ENCODE measurements around the gene CFAP77.
"Not testable (repeated sequence)": the region's sequence is repeated elsewhere in the genome, so short reads cannot be mapped to it uniquely, and the experiment has no call there.

CFAP77 gene

GRCh38 chr9:132552041-132552440 lies 142.0 kb downstream of the CFAP77 start:
- DNase-seq: no peak

DNA sequence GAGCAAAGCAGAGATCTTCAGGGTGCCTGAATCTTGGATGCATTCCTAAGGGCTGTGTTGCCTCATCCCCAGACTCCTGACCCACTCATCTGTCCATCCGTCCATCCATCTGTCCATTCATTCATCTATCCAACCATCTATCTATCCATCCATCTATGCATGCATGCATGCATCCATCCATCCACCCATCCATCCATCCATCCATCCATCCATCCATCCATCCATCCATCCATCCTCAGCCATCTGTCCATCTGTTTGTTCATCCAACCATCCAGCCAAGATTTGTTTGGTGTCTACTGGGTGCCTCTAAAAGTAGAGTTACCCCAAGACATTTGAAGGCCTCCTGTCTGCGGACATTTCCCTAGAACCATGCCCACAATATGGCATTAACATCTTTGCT lies 144.7 kb downstream of the CFAP77 start:
- DNase-seq: no peak

GRCh38 chr9:132555528-132555927 lies 145.5 kb downstream of the CFAP77 start:
- no peak for DNase-seq

- DNase-seq: no peak
Observed at GRCh38 chr9:132556235-132556634, 146.2 kb downstream of the CFAP77 start.

DNA sequence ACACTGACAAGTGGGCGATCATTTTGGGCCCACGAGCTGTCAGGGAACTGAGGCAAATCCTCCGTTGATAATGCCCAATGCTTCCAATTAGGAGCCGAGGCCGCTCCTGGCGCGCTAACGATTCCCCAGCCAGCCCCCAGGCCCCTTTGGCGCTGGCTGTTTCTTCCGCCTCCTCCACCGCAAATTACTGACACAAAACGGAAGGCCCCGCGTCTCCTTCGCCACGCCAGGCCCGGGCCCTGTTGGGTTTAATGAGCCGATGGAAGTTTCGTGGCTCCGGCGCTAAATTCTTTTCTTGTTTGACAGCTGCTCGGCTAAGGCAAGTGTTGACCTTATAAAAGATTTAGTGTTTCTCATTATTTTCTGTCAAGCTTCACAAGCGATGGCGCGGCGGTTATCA lies 146.7 kb downstream of the CFAP77 start:
- DNase-seq: no peak

- DNase-seq: no peak
Observed at GRCh38 chr9:132557159-132557558, 147.1 kb downstream of the CFAP77 start.

DNA sequence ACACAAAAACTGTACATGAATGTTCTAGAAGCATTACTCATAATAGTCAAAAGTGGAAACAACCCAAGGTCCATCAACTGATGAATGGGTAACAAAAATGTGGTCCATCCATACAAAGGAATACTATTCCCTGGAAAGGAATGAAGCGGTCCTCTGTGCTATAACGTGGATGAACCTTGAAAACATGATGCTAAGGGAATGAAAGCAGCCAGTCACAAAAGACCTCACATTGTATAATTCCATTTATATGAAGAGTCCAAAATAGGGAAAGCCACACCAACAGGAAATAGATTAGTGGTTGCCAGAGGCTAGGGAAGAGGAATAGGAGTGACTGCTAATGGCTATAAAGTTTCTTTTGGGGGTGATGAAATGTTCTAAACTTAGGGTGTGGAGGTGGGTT lies 149.7 kb downstream of the CFAP77 start:
- DNase-seq: no peak

- DNase-seq: no peak
Observed at GRCh38 chr9:132560616-132561202, 150.7 kb downstream of the CFAP77 start.

DNA sequence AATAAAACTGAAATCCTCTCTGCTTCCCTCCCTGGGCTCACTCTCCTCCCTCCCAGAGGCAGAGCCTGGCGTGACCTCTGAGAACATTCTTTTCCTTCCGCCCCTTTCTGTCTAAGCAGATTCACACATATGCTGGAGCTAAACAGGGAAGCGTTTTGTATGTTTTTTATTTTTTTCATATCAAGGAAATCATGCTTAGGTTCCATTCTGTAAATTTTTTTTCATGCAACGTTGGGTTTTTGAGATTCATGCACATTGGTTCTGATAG lies 152.2 kb downstream of the CFAP77 start:
- DNase-seq: no peak

DNA sequence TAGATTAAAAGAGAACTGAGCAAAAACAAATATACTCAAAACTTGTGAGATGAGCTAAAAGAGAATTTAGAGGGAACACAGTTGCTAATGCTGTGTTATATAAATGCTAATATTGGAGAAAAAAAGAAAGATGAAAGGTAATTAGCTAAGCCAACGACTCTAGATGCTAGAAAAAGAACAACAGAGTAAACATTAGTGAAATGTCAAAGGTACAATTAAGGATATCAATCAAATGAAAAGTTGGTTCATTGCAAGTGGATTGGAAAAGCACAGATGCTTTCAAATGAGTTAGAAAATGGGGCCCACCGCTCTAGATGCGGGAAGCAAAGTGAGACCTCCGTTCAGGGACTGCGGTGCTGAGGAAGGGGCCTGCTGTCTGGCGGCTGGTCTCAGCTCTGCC lies 154.5 kb downstream of the CFAP77 start:
- DNase-seq: no peak

- not testable (repeated sequence) for DNase-seq
Observed at GRCh38 chr9:132568787-132569186, 158.8 kb downstream of the CFAP77 start.

- no peak for DNase-seq
Observed at GRCh38 chr9:132571806-132572600, 162.0 kb downstream of the CFAP77 start.

DNA sequence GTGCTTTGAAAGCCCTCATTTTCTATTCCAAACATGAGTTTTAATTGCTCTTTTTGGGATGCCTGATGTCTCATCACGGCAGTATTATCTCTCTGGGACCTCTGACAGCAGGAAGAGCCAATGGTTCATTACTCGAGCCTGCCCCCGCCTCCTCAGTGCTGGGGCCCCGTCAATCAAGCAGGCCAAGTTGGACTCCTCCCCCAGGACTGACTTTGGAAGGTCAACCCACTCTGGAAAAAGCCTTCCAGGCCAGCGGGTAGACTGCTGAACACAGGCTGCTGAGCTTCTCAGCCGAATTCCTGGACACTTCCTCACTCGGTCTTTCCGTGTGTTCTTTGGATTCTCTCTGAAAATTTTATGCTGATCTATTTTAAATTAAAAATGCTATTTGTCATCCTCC lies 162.9 kb downstream of the CFAP77 start:
- no peak for DNase-seq

DNA sequence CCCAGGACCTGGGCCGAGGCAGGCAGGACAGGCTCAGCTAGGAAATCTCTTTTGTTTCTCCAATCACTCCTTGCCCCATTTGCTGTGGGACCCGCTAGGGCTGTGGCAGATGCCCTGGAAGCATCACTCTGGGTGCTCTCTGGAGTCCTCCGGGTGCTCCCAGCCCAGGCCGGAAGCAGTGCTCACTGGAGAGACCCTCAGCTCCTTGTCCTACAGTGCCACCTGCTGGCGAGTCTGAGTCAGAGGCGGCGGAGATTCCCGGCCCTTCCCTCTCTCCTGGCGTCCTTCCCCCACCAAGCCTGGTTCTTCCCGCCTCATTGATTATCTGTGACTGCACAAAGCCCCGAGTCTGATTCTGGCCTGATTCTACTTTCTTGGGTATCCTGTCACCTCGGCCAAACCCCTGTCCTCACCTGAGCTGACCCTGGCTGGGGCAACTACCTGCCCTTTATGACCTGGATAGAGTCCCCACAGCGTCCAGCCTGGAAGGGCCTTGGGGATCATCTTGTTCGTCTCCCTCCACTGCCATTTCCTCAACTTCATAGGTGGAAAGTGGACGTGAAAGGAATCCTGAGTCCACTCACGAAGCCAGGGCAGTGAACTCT lies 165.1 kb downstream of the CFAP77 start:
- peak; percentile 45 for DNase-seq

DNA sequence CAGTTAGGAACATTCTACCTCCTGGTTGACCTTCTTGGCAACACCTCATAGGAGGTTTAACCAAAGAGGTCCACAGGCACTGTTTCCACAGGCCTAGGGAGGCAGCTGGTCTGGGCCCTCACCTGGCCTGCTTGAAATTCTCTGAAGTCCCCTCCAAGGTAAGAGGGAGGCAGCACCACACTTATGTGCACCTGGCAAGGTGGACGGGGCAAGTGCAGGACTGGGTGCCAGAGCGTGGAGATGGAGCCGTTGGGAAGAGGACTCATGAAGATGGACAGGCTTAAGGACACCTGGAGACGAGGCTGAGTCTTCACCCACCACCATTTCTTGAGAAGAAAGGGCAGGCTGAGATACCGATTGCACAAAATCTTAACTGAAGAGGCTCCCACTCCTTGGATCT lies 165.8 kb downstream of the CFAP77 start:
- DNase-seq: no peak

- DNase-seq: no peak
Observed at GRCh38 chr9:132577119-132577518, 167.1 kb downstream of the CFAP77 start.

GRCh38 chr9:132578367-132578932 lies 168.4 kb downstream of the CFAP77 start:
- no peak for DNase-seq

GRCh38 chr9:132579427-132579798 lies 169.4 kb downstream of the CFAP77 start:
- DNase-seq: no peak

DNA sequence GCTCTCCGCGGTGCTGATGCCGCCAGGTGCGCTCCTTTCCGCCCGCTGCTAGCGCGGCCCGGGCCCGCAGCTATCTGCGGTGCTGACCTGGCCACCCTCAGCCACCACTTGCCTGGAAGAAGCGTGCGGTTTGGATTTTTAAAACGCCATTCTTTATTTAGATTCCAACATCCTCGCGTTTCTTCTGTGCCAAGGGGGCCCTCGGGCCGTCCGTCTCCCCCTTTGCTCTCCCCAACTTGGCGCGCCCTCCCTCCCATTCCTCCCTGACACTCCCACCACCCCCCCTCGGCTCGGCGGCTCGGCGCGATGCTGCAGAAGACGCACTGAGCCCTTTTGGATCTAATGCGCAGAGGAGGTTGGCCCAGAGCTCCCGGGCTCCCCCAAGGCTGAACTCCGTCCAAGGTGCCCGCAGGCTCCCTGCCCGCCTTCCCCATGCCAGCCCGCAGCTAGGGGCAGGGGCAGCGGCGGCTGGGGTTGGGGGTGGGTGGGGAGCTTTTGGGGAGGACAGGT lies 172.3 kb downstream of the CFAP77 start, which contains the start of gene BARHL1:
Gene BARHL1, plus strand, starts transcription at position 331 of the 510 bp plus-strand sequence. CDS start 192 bp downstream, outside the sequence.
- no peak for DNase-seq

DNA sequence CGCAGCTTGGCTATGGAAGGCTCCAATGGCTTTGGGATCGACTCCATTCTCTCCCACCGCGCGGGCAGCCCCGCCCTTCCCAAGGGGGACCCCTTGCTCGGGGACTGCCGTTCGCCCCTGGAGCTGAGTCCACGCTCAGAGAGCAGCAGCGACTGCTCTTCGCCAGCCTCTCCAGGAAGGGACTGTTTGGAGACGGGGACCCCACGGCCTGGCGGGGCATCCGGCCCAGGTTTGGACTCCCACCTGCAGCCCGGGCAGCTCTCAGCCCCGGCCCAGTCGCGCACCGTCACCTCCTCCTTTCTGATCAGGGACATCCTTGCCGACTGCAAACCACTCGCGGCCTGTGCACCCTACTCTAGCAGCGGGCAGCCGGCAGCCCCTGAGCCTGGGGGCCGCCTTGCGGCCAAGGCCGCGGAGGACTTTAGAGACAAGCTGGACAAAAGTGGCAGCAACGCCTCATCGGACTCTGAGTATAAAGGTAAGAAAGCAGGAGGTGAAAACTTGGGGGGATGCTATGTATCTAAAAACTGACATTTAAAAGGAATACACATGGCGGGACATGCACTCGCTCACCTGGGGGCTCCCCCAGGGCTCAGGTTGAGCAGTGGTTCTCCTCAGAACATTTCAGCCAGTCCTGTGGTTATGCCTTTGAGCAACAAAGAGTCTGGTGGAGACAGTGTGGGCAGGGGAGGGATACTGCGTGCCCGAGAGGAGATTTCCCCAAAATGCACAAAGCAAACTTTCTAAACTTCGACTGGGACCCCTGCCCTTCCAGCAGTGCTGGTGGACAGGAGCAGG lies 173.0 kb downstream of the CFAP77 start:
- no peak for DNase-seq

- no peak for DNase-seq
Observed at GRCh38 chr9:132583584-132584304, 173.7 kb downstream of the CFAP77 start.

All from CD4-positive, alpha-beta T cell treated with Interleukin-17A for 4 hours (primary cell).